GM23338 (cell line): ENCODE results near the gene GDF7. TPM values are rescaled to one million over a fixed set of nuclear protein-coding genes. Genes with fewer than 3 reads are reported as not detected.

Experiments used
- ATAC-seq: fragments of 200-7000 bp; cut with Tn5 transposase; 3 replicates; pipeline ENCODE4 v1.9.1; 2020
- DNase-seq: peaks from one replicate; pipeline ENCODE4 v3.0.0-alpha.2; 2015; ENCODE audit warnings: low spot score
- H2AFZ ChIP-seq: fragments of 200-600 bp; sonication (generic); 2 replicates; pipeline ENCODE4 v1.8.0; 2016; ENCODE audit warnings: antibody characterized with exemption, mild to moderate bottlenecking, moderate library complexity
- H3F3A ChIP-seq: fragments of 200-600 bp; sonication (generic); replicated peaks from 2 replicates; pipeline ENCODE4 v1.8.0; 2017; ENCODE audit warnings: antibody characterized with exemption, mixed run types, low read depth
- H3K27ac ChIP-seq: fragments of 200-600 bp; sonication (generic); 2 replicates; pipeline ENCODE4 v1.6.1; 2016; ENCODE audit warnings: low read depth
- H3K27me3 ChIP-seq: fragments of 200-600 bp; sonication (generic); 2 replicates; pipeline ENCODE4 v1.8.0; 2016; ENCODE audit warnings: mild to moderate bottlenecking, mixed run types, moderate library complexity; ENCODE audit not compliant: insufficient read depth
- H3K36me3 ChIP-seq: fragments of 200-600 bp; sonication (generic); 2 replicates; pipeline ENCODE4 v1.8.0; 2016; ENCODE audit warnings: mild to moderate bottlenecking; ENCODE audit not compliant: insufficient read depth
- H3K4me1 ChIP-seq: fragments of 200-600 bp; sonication (generic); 2 replicates; pipeline ENCODE4 v1.8.0; 2016; ENCODE audit warnings: mild to moderate bottlenecking, moderate library complexity; ENCODE audit not compliant: insufficient read depth
- H3K4me2 ChIP-seq: fragments of 200-600 bp; sonication (generic); 2 replicates; pipeline ENCODE4 v1.7.1; 2017; ENCODE audit warnings: mixed run types
- H3K4me3 ChIP-seq: fragments of 200-600 bp; sonication (generic); 2 replicates; pipeline ENCODE4 v1.6.1; 2016; ENCODE audit warnings: mixed run types
- H3K79me2 ChIP-seq: fragments of 200-600 bp; sonication (generic); replicated peaks from 2 replicates; pipeline ENCODE4 v1.8.0; 2017; ENCODE audit warnings: mild to moderate bottlenecking; ENCODE audit not compliant: insufficient read depth
- H3K9me2 ChIP-seq: fragments of 200-600 bp; sonication (generic); 2 replicates; pipeline ENCODE4 v1.8.0; 2017; ENCODE audit not compliant: insufficient read depth
- H4K20me1 ChIP-seq: fragments of 200-600 bp; sonication (generic); replicated peaks from 2 replicates; pipeline ENCODE4 v1.8.0; 2017; ENCODE audit warnings: mild to moderate bottlenecking; ENCODE audit not compliant: insufficient read depth
- H3K27ac Mint-ChIP-seq: 2 replicates; pipeline ENCODE4 v1.8.0; 2020; ENCODE audit warnings: inconsistent platforms, mild to moderate bottlenecking, moderate library complexity, mixed read lengths
- H3K27me3 Mint-ChIP-seq: 3 replicates; pipeline ENCODE4 v1.8.0; 2022; ENCODE audit warnings: low read depth, mild to moderate bottlenecking, moderate library complexity, mixed read lengths, inconsistent platforms; ENCODE audit not compliant: insufficient read depth, poor library complexity
- H3K36me3 Mint-ChIP-seq: 3 replicates; pipeline ENCODE4 v1.8.0; 2021; ENCODE audit warnings: low read depth, mild to moderate bottlenecking, inconsistent platforms, moderate library complexity, mixed read lengths
- H3K4me1 Mint-ChIP-seq: 3 replicates; pipeline ENCODE4 v1.8.0; 2020; ENCODE audit warnings: mild to moderate bottlenecking, inconsistent platforms, mixed read lengths
- H3K4me3 Mint-ChIP-seq: 3 replicates; pipeline ENCODE4 v1.8.0; 2021; ENCODE audit warnings: moderate library complexity, mild to moderate bottlenecking, inconsistent platforms, mixed read lengths
- H3K9me3 Mint-ChIP-seq: 3 replicates; pipeline ENCODE4 v1.8.0; 2020; ENCODE audit warnings: moderate library complexity, mild to moderate bottlenecking, inconsistent platforms, mixed read lengths
- CREB1 ChIP-seq: fragments of 250-450 bp; sonication (Bioruptor Pico); IDR thresholded peaks from 2 replicates; pipeline ENCODE4 v1.5.0; 2020; ENCODE audit warnings: low read depth, mild to moderate bottlenecking, moderate library complexity
- EZH2 ChIP-seq: fragments of 200-600 bp; sonication (generic); IDR thresholded peaks from one replicate; pipeline ENCODE4 v1.8.0; 2017; ENCODE audit warnings: antibody characterized with exemption, mild to moderate bottlenecking, low read depth; ENCODE audit not compliant: unreplicated experiment
- EZH2phosphoT487 ChIP-seq: fragments of 200-600 bp; sonication (generic); IDR thresholded peaks from one replicate; pipeline ENCODE4 v1.8.1; 2018; ENCODE audit warnings: antibody characterized with exemption; ENCODE audit not compliant: unreplicated experiment
- JUNB ChIP-seq: IDR thresholded peaks from one replicate; pipeline ENCODE4 v1.6.1; 2016; ENCODE audit warnings: antibody characterized with exemption; ENCODE audit not compliant: unreplicated experiment
- NANOG ChIP-seq: IDR thresholded peaks from 2 replicates; pipeline ENCODE4 v1.6.1; 2016; ENCODE audit warnings: antibody characterized with exemption, borderline replicate concordance
- POLR2AphosphoS5 ChIP-seq: IDR thresholded peaks from 2 replicates; pipeline ENCODE4 v1.6.1; 2016; ENCODE audit warnings: antibody characterized with exemption, low read depth
- ZNF114 ChIP-seq: fragments of 250-450 bp; sonication (Bioruptor Pico); IDR thresholded peaks from 2 replicates; pipeline ENCODE4 v1.5.0; 2020; ENCODE audit warnings: mild to moderate bottlenecking, moderate library complexity
- ZNF331 ChIP-seq: fragments of 250-450 bp; sonication (Bioruptor Pico); IDR thresholded peaks from 2 replicates; pipeline ENCODE4 v1.5.0; 2020; ENCODE audit warnings: low read depth, mild to moderate bottlenecking, moderate library complexity
- polyA plus RNA-seq: library from polyadenylated mRNA; unstranded; fragments of >200 nt; fragmentation: Nextera tagmentation; extraction: Ambion mirVana; gene quantifications from 2 replicates; pipeline ENCODE4 v1.2.1, GENCODE V29; 2016
- total RNA-seq: library from RNA; depleted of rRNA; stranded (reverse); fragments of >200 nt; shearing (Covaris generic); gene quantifications from 2 replicates; pipeline ENCODE4 v1.2.3, GENCODE V29; 2014
- TF ChIP-seq, protein P1 (sequence below): IDR thresholded peaks from 2 replicates; pipeline ENCODE4 v1.6.1; 2016; ENCODE audit warnings: antibody characterized with exemption
- TF ChIP-seq, protein P2 (sequence below): fragments of 250-450 bp; sonication (Bioruptor Pico); IDR thresholded peaks from 2 replicates; pipeline ENCODE4 v1.5.0; 2020; ENCODE audit warnings: mild to moderate bottlenecking, moderate library complexity
- TF ChIP-seq, protein P3 (sequence below): IDR thresholded peaks from one replicate; pipeline ENCODE4 v1.6.1; 2018; ENCODE audit warnings: antibody characterized with exemption; ENCODE audit not compliant: unreplicated experiment
- TF ChIP-seq, protein P4 (sequence below), 2 experiments: fragments of 200-600 bp in 1 of 2; sonication (generic) in 1 of 2; conservative IDR thresholded peaks; 2 replicates each; pipeline versions ENCODE4 v1.5.1 to v1.6.1; 2016 to 2017; ENCODE audit warnings: antibody characterized with exemption in 2 of 2, low read depth in 2 of 2, mild to moderate bottlenecking in 2 of 2, moderate library complexity in 1 of 2

GDF7 gene
- total and polyA plus RNA-seq, 2 experiments from 2014 or later: 0.19 to 0.52 TPM

DNA sequence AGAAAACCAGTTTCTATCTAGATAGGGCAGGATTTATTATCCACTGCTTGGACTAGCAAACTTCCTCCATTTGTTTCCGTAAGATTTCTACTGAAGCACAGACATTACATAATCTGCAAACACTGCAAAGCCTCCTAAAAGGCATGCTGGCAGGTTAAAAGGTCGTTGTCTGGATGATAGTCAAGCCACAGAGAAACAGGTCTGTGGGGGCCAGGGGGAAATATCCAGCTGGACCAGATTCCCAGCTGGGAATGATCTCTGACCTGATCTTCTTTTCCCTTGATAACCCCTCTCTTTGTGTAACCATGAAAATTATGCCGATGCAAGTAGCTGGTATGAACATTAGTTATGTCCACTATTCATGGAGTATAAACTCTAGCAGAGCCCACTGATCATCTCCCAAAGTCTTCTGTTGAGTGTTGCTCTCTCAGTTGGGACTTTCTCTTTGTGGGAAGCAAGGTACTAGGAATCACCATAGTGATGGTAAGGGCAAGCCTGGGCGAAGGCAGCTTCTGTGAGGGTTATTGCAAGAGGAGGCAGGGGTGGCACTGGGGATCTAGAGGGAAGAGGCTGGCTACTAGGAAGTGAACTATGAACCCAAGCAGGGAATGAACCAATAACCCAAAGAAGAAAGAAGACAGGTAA is 61.3 kb downstream of the GDF7 start:
- Histone ChIP-seq H3K4me3 (no peak overlapping the region), H4K20me1 (no peaks in the 10 kb centered on the region), H3K4me1 (no peaks in the 10 kb centered on the region), H3K9me2 (no peaks in the 10 kb centered on the region), H3K4me2 (no peak overlapping the region), H3K79me2 (no peaks in the 10 kb centered on the region), H3F3A (no peaks in the 10 kb centered on the region), H3K36me3 (no peaks in the 10 kb centered on the region), H2AFZ (no peak overlapping the region), H3K27ac (no peak overlapping the region), H3K27me3 (no peaks in the 10 kb centered on the region)
- 0 out of 2 replicates have a peak overlapping the region, but pooled peaks have one; percentile 36 for H3K27ac Mint-ChIP-seq
- TF ChIP-seq JUNB: no peak
- no peak for TF ChIP-seq EZH2
- TF ChIP-seq, protein P1, sequence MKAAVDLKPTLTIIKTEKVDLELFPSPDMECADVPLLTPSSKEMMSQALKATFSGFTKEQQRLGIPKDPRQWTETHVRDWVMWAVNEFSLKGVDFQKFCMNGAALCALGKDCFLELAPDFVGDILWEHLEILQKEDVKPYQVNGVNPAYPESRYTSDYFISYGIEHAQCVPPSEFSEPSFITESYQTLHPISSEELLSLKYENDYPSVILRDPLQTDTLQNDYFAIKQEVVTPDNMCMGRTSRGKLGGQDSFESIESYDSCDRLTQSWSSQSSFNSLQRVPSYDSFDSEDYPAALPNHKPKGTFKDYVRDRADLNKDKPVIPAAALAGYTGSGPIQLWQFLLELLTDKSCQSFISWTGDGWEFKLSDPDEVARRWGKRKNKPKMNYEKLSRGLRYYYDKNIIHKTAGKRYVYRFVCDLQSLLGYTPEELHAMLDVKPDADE: no peak
- TF ChIP-seq CREB1: no peak
- TF ChIP-seq, protein P2, sequence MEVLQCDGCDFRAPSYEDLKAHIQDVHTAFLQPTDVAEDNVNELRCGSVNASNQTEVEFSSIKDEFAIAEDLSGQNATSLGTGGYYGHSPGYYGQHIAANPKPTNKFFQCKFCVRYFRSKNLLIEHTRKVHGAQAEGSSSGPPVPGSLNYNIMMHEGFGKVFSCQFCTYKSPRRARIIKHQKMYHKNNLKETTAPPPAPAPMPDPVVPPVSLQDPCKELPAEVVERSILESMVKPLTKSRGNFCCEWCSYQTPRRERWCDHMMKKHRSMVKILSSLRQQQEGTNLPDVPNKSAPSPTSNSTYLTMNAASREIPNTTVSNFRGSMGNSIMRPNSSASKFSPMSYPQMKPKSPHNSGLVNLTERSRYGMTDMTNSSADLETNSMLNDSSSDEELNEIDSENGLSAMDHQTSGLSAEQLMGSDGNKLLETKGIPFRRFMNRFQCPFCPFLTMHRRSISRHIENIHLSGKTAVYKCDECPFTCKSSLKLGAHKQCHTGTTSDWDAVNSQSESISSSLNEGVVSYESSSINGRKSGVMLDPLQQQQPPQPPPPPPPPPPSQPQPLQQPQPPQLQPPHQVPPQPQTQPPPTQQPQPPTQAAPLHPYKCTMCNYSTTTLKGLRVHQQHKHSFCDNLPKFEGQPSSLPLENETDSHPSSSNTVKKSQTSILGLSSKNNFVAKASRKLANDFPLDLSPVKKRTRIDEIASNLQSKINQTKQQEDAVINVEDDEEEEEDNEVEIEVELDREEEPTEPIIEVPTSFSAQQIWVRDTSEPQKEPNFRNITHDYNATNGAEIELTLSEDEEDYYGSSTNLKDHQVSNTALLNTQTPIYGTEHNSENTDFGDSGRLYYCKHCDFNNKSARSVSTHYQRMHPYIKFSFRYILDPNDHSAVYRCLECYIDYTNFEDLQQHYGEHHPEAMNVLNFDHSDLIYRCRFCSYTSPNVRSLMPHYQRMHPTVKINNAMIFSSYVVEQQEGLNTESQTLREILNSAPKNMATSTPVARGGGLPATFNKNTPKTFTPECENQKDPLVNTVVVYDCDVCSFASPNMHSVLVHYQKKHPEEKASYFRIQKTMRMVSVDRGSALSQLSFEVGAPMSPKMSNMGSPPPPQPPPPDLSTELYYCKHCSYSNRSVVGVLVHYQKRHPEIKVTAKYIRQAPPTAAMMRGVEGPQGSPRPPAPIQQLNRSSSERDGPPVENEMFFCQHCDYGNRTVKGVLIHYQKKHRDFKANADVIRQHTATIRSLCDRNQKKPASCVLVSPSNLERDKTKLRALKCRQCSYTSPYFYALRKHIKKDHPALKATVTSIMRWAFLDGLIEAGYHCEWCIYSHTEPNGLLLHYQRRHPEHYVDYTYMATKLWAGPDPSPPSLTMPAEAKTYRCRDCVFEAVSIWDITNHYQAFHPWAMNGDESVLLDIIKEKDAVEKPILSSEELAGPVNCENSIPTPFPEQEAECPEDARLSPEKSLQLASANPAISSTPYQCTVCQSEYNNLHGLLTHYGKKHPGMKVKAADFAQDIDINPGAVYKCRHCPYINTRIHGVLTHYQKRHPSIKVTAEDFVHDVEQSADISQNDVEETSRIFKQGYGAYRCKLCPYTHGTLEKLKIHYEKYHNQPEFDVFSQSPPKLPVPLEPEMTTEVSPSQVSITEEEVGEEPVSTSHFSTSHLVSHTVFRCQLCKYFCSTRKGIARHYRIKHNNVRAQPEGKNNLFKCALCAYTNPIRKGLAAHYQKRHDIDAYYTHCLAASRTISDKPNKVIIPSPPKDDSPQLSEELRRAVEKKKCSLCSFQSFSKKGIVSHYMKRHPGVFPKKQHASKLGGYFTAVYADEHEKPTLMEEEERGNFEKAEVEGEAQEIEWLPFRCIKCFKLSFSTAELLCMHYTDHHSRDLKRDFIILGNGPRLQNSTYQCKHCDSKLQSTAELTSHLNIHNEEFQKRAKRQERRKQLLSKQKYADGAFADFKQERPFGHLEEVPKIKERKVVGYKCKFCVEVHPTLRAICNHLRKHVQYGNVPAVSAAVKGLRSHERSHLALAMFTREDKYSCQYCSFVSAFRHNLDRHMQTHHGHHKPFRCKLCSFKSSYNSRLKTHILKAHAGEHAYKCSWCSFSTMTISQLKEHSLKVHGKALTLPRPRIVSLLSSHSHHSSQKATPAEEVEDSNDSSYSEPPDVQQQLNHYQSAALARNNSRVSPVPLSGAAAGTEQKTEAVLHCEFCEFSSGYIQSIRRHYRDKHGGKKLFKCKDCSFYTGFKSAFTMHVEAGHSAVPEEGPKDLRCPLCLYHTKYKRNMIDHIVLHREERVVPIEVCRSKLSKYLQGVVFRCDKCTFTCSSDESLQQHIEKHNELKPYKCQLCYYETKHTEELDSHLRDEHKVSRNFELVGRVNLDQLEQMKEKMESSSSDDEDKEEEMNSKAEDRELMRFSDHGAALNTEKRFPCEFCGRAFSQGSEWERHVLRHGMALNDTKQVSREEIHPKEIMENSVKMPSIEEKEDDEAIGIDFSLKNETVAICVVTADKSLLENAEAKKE (CRISPR knock-in tag): no peak
- TF ChIP-seq, protein P3, sequence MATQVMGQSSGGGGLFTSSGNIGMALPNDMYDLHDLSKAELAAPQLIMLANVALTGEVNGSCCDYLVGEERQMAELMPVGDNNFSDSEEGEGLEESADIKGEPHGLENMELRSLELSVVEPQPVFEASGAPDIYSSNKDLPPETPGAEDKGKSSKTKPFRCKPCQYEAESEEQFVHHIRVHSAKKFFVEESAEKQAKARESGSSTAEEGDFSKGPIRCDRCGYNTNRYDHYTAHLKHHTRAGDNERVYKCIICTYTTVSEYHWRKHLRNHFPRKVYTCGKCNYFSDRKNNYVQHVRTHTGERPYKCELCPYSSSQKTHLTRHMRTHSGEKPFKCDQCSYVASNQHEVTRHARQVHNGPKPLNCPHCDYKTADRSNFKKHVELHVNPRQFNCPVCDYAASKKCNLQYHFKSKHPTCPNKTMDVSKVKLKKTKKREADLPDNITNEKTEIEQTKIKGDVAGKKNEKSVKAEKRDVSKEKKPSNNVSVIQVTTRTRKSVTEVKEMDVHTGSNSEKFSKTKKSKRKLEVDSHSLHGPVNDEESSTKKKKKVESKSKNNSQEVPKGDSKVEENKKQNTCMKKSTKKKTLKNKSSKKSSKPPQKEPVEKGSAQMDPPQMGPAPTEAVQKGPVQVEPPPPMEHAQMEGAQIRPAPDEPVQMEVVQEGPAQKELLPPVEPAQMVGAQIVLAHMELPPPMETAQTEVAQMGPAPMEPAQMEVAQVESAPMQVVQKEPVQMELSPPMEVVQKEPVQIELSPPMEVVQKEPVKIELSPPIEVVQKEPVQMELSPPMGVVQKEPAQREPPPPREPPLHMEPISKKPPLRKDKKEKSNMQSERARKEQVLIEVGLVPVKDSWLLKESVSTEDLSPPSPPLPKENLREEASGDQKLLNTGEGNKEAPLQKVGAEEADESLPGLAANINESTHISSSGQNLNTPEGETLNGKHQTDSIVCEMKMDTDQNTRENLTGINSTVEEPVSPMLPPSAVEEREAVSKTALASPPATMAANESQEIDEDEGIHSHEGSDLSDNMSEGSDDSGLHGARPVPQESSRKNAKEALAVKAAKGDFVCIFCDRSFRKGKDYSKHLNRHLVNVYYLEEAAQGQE: no peak
- TF ChIP-seq, protein P4, sequence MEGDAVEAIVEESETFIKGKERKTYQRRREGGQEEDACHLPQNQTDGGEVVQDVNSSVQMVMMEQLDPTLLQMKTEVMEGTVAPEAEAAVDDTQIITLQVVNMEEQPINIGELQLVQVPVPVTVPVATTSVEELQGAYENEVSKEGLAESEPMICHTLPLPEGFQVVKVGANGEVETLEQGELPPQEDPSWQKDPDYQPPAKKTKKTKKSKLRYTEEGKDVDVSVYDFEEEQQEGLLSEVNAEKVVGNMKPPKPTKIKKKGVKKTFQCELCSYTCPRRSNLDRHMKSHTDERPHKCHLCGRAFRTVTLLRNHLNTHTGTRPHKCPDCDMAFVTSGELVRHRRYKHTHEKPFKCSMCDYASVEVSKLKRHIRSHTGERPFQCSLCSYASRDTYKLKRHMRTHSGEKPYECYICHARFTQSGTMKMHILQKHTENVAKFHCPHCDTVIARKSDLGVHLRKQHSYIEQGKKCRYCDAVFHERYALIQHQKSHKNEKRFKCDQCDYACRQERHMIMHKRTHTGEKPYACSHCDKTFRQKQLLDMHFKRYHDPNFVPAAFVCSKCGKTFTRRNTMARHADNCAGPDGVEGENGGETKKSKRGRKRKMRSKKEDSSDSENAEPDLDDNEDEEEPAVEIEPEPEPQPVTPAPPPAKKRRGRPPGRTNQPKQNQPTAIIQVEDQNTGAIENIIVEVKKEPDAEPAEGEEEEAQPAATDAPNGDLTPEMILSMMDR (conservative IDR thresholded peaks at IDR 0.05; ENCODE audit: low read depth in 2 of 2): no peak
- TF ChIP-seq NANOG: no peak
- no peak for TF ChIP-seq EZH2phosphoT487
- TF ChIP-seq POLR2AphosphoS5: no peak
- no peak for TF ChIP-seq ZNF331
- no peak for TF ChIP-seq ZNF114 (CRISPR knock-in tag)
- no peaks in the 10 kb centered on the region for H3K36me3 Mint-ChIP-seq
- H3K27me3 Mint-ChIP-seq: no peaks in the 10 kb centered on the region
- no peak for DNase-seq
- H3K4me1 Mint-ChIP-seq: no peaks in the 10 kb centered on the region; the same call in 2 of the 3 replicates
- no peak for ATAC-seq
- H3K4me3 Mint-ChIP-seq: no peak overlapping the region
- H3K9me3 Mint-ChIP-seq: no peaks in the 10 kb centered on the region
